A549 treated with DMSO at 1 μM for 4 hours (cell line): Measurements from ENCODE around the gene ACAP1. TPM values are rescaled to one million over a fixed set of nuclear protein-coding genes. Genes with fewer than 3 reads are reported as not detected.

Experiments used
- total RNA-seq: library from RNA; stranded (reverse); fragments of 200-300 nt; extraction: Qiagen RNA extraction; gene quantifications from 5 replicates; pipeline ENCODE4 v1.2.3, GENCODE V29; 2022; ENCODE audit warnings: low read depth

ACAP1 gene, protein sequence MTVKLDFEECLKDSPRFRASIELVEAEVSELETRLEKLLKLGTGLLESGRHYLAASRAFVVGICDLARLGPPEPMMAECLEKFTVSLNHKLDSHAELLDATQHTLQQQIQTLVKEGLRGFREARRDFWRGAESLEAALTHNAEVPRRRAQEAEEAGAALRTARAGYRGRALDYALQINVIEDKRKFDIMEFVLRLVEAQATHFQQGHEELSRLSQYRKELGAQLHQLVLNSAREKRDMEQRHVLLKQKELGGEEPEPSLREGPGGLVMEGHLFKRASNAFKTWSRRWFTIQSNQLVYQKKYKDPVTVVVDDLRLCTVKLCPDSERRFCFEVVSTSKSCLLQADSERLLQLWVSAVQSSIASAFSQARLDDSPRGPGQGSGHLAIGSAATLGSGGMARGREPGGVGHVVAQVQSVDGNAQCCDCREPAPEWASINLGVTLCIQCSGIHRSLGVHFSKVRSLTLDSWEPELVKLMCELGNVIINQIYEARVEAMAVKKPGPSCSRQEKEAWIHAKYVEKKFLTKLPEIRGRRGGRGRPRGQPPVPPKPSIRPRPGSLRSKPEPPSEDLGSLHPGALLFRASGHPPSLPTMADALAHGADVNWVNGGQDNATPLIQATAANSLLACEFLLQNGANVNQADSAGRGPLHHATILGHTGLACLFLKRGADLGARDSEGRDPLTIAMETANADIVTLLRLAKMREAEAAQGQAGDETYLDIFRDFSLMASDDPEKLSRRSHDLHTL
- total RNA-seq, result 3.9 to 7.6 TPM (median 4.2 TPM) in 5 replicates

DNA sequence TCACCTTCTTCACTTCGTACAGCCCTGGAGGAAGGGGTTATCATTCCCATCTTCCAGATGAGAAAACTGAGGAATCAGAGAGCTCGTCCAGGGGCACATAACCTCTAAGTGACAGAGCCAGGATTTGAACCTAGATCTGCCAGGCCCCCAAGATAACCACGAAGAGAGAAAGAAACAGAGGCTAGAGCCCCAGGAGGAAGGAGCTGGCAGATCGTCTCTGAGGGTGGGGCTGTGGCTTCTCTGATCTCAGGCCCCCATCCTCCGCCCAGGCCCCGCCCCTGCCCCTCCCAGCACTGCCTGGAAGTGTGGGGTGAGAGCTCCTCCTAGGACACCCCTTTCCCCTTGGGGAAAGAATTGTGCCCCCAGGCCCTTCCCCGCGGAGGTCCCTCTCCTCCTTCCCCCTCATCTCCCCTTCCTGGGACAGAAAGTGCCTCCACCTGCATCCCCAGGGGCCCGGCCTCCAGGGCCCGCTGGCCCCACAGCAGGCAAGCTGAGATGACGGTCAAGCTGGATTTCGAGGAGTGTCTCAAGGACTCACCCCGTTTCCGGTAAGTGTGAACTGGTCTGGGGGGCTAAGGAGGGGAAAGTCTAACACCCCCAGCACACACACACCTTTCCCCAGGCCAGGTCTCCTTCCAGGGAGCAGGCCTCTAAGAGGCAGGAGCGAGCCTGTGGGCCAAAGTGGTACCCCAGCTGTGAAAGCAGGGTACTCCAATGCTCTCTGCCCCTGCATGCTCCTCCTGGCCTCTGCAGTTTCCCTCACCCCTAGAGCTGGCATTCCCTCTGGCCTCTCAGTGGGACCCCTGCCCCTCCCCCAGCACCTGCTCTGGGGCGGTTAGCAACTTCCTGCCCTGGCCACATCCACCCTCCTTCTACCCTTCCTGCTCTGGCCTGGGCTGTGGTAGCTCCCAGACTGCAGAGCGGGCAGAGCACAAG, at the start of gene ACAP1:
TSS of gene ACAP1 (plus strand) at position 290 of the 936 bp plus-strand sequence. CDS start at position 496, 206 bp downstream.

DNA sequence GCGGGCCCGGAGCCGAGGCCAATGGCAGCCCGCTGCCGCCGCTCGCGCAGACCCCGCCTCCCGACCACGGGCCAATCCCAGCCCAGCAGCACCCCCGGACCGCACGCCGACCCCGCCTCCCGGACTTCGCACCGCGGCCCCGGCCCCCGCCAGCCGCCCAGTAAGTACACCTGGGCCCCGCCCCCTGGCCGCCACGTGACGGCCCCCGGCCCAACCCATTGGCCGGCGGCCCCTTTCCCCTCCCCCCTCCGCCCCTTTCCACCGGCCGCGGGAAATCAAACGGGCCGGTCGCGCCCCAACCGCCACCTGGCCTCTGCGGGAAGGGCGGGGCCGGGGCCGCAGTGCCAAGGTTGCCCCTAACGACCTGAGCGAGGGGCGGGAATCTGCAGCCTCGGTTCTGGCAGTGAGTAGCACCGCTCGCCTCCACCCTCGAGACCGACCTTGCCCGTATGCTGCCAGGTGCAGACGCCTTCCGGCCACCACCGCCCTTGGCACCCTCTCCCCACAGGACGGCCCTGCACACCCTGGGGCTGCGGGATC, 41.6 kb upstream of the ACAP1 start, which contains the start of gene YBX2:
TSS of gene YBX2 (minus strand) at position 26 of the 540 bp plus-strand sequence. CDS start 139 bp downstream, outside the sequence.

DNA sequence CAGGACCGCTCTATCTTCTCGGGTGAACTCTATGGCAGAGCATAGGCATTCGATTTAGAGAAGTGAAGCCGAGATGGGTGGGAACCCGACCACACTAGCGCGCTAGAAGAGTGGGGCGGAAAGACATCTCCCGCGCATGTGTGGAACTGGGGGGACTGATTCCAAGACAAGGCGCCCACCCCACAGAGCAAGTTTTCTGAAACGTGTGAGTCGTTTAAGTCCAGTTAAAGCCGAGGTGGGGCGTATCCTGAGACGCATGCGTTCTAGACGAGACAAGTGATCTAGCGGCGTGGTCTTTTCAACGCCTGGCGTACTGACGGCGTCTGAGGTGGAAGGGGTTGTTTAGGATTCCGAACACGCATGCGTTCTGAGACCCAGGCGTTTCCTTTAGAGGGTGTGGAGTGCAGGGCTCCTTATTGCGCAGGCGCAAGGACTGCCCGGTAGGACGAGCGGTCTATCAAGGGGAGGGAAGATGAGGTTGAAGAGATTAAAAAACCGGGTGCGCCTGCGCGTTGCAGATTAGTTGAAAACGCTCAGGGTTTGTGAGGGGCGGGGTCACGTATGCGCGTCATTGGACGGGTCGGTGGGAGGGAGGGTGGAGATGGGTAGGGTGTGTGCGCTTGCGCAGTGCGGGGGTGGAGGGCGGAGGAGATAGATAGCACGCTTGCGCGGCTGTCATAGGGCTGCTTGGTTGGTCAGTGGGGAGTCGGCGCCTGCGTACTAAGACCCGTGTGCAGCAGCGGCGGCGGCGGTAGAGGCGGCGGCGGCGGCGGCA, 29.2 kb upstream of the ACAP1 start, which contains the start of gene EIF5A:
TSS of gene EIF5A (plus strand) at position 718 of the 775 bp plus-strand sequence. CDS start 2,008 bp downstream, outside the sequence.

DNA sequence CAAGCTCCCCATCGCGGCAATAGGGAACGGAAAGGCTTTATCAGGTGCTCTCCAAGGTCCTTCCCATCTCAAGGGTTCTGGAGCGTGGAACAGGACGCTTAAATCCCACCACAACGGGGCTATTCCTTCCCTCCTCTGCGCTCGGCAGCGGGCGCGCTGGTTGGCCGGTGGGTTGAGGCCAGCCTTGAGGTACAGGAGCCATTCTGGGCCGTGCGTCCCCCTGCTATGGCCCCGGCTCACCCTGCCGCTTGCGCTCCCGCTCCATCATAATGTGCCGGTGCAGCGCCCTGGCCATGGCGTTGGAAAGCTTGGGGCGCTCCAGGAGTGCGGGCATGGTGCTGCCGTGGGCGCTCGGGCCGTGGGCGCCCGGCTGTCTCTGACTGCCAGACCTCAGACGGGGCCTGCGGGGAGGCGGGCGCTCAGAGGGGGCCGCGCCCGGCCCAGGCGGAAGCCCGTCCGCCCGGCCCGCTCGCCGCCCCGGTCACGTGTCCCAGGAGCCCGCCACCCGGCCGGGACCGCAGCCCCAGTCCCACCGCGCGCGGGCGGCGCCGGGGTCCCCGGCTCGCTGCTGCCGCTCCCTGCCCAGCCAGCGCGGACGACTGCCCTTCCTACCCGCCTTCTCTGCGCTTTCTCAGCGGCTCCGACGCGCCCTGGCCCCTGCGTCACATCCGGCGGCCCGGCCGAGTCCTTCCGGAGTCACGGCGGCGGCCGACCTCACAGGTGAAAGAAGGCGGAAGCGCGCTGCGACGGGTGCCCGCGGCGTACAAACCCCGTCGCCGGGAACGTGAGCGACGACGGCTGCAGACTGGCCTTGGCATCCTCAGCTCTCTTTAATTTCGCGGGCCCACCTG, 21.4 kb upstream of the ACAP1 start, which contains the start of gene GPS2:
TSS of gene GPS2 (minus strand) at position 642 of the 851 bp plus-strand sequence. CDS start at position 334, 308 bp downstream.

DNA sequence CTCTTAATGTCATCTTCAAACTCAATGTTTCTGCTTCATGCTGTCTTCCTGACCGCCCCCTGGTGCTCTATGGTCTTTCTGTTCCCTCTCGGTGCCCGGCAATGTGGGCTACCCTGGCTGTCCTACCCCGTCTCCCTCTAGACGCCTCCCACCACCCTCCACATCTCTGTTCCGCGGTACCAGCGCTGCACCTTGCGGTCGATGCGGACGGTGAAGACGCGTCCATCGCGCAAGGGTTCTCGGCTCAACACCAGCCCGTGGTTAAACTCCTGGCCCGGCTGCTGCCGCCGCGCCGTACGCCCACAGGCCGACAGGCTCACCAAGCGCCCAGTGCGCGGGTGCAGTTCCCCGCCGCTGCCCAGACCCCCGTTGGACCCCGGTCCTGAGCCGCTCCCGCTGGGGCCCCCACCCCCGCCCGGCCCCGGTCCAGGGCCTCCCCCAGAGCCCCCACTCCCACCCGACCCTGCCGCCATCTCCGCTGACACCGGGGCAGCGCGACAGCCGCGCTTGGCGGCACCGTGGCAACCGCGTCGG, 7.4 kb upstream of the ACAP1 start, which contains the start of gene NEURL4:
TSS of gene NEURL4 (minus strand) at position 496 of the 534 bp plus-strand sequence. CDS start at position 473, 23 bp downstream.

DNA sequence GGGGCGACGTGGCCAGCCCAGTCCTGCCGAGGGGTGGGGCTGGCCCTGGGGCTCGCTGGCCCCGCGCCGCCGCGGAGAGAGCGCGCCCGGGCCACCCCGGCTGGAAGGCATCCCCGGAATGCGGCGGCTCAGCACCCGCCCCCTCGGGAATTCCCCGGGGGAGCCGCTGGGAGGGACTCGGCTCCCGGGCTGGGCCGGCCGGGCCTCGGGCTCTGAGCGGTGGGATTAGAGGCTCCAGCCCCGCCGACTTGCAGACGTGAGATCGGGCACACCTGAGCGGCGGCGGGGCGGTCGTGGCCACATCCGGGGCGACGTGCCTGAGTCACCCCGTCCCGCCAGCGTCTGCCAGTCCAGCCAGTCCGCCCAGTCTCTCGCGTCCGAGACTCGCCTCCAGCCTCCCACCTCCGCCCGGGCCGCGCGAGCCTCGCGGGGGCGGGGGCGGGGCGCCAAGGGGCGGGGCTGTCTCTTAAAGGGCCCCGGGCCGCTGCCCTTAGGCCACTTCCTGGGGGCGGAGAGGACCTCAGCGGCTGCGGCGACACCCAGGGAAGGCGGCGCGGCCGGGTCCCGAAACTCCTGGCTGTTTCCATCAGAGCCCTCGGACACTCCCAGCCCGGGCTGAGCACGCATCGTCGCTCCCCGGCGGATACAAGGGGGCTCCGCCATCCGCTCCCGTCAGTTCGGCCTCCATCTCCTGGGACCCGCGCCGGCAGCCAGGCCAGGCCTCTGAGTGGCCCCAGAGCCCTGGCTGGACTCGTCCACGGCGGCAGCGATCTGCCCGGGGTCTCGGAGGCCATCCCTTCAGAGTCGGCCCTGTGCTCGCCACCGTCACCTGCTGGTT, 15.6 kb downstream of the ACAP1 start, which contains the start of gene KCTD11:
TSS of gene KCTD11 (plus strand) at position 498 of the 838 bp plus-strand sequence.

DNA sequence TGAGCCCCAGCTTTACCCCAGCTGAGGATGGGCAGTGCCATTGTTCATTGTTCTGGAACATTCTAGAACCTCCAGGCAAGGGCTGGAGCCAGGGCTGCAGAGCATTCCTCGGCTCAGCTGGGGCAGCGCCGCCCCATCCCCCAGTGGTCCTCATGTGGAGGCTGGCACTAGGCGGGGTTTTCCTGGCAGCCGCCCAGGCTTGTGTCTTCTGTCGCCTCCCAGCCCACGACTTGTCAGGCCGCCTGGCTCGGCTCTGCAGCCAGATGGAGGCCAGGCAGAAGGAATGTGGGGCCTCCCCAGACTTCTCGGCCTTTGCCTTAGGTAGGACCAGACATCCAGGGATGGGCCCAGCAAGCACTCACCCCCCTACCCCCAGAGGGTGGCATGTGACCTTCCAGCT, 18.7 kb downstream of the ACAP1 start, which contains the start of gene TMEM95:
TSS of gene TMEM95 (plus strand) at position 104 of the 400 bp plus-strand sequence. CDS start at position 153, 49 bp downstream.

DNA sequence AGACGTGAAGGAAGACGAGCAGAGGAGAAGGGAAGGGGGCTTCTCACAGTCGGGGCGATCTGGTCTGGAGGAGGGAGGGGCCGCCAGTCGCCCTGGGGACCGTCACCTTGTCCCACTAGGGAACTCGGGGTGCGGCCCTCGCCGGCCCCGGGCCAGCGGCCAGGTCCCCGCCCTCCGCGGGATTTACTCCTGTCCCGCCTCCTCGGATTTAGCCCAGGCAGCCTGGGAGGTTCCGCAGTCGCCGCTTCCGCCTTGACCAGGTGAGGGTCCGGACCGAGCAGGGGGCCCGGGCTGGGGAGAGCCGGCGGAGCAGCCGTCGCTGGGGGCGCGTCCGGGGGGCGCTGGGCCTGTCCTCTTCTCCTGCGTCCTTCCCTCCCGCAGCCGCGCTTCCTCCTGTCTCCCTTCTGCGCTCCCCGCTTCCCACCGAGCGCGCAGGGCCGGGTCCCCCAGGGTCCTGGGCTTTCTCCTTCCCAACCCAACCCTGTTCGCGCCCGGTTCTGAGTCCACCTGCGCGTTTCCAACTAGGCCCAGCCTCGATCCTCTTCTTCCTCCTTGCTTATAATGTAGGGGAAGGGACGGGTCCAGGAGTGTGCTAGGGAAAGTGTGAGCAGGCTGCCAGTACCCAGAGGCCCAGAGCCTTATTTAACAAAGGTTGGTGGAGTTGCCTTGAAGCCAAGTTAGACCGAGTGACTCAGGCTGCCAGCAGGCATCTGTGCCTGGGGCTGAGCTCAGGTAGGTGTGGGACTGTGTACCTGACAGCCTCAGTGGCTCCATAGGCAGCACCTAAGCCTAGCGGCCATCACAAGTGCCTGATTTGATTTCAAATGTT, 44.7 kb downstream of the ACAP1 start, which contains the start of gene TNK1:
TSS of gene TNK1 (plus strand) at position 235 of the 829 bp plus-strand sequence. CDS start 1,838 bp downstream, outside the sequence.

DNA sequence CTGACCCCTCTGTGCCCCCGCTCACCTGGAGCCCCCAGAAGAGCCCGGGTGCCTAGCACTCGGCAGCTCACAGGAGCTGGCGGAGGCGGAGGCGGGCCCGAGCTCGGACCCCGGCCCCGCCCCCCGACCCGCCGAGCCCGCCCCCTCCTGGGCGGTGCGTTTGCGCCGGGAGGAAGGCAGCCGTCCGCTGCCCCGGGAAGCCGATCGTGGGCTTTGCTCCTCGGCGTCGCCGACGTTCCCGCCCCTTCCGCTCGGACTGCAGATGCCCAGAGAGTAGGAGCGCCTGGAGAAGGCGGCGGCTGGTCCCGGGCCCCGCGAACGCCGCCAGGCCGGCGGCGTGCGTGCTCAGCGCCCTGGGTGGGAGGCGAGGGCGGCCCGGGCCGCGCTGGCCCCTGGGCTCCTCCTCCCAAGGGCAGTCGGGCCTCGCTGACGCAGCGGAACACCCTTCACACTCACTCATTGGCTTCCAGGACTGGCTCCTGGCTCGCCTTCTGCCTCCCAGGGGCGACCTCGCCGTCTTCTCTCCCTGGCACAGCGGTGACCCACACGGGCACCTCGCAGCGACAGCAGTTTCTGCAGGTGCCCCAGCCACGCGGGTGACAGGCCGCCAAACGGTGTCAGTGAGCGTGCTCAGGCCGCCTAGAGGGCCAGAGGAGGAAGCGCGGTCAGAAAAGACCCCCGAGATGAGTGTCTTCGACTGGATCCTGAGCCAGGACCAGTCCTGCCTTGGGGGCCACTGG, 58.3 kb downstream of the ACAP1 start, which contains the start of gene PLSCR3:
TSS of gene PLSCR3 (minus strand) at position 74 of the 740 bp plus-strand sequence. CDS start 415 bp downstream, outside the sequence.

Other genes with a start within 250 kb of the ACAP1 start
- 0.07 to 0.19 TPM in 2 of 5 replicates, not detected in the others for gene ASGR2, start 221.7 kb upstream of the ACAP1 start, total RNA-seq
- gene ASGR1, start 157.2 kb upstream of the ACAP1 start, total RNA-seq, result 1.1 to 1.7 TPM (median 1.2 TPM) in 5 replicates
- gene DLG4, start 116.7 kb upstream of the ACAP1 start, total RNA-seq, result 7.3 to 9.7 TPM (median 8.5 TPM) in 5 replicates
- 339 to 466 TPM (median 425 TPM) in 5 replicates for gene ACADVL, start 116.6 kb upstream of the ACAP1 start, total RNA-seq
- 31.4 to 43.0 TPM (median 35.3 TPM) in 5 replicates for gene DVL2, start 102.0 kb upstream of the ACAP1 start, total RNA-seq
- 90.3 to 102 TPM (median 93.3 TPM) in 5 replicates for gene PHF23, start 97.1 kb upstream of the ACAP1 start, total RNA-seq
- gene GABARAP, start 94.1 kb upstream of the ACAP1 start, total RNA-seq, result 605 to 729 TPM (median 704 TPM) in 5 replicates
- gene CTDNEP1, start 84.8 kb upstream of the ACAP1 start, total RNA-seq, result 208 to 246 TPM (median 226 TPM) in 5 replicates
- gene ELP5, start 84.3 kb upstream of the ACAP1 start, total RNA-seq, result 116 to 129 TPM (median 124 TPM) in 5 replicates
- 0.63 to 0.91 TPM (median 0.76 TPM) in 5 replicates for gene CLDN7, start 74.1 kb upstream of the ACAP1 start, total RNA-seq
- gene SLC2A4, start 54.8 kb upstream of the ACAP1 start, total RNA-seq, result 0.13 to 0.27 TPM (median 0.16 TPM) in 5 replicates
- gene YBX2, start 41.9 kb upstream of the ACAP1 start, total RNA-seq, result 0.40 to 0.60 TPM (median 0.53 TPM) in 5 replicates
- 1,614 to 1,831 TPM (median 1,704 TPM) in 5 replicates for gene EIF5A, start 28.9 kb upstream of the ACAP1 start, total RNA-seq
- 75.1 to 106 TPM (median 95.2 TPM) in 5 replicates for gene GPS2, start 21.2 kb upstream of the ACAP1 start, total RNA-seq
- gene NEURL4, start 7.2 kb upstream of the ACAP1 start, total RNA-seq, result 27.1 to 33.9 TPM (median 31.9 TPM) in 5 replicates
- gene KCTD11, start 15.6 kb downstream of the ACAP1 start, total RNA-seq, result 12.5 to 15.9 TPM (median 13.7 TPM) in 5 replicates
- gene TMEM95, start 18.6 kb downstream of the ACAP1 start, total RNA-seq, result not detected in 5 replicates
- 1.3 to 1.8 TPM (median 1.6 TPM) in 5 replicates for gene TNK1, start 44.6 kb downstream of the ACAP1 start, total RNA-seq
- 34.1 to 39.8 TPM (median 34.4 TPM) in 5 replicates for gene PLSCR3, start 58.0 kb downstream of the ACAP1 start, total RNA-seq
- 181 to 226 TPM (median 200 TPM) in 5 replicates for gene TMEM256, start 67.6 kb downstream of the ACAP1 start, total RNA-seq
- gene NLGN2, start 71.3 kb downstream of the ACAP1 start, total RNA-seq, result 15.4 to 21.5 TPM (median 18.0 TPM) in 5 replicates
- 0.08 TPM in 1 of 5 replicates, not detected in the others for gene SPEM1, start 83.8 kb downstream of the ACAP1 start, total RNA-seq
- gene SPEM2, start 89.1 kb downstream of the ACAP1 start, total RNA-seq, result 0.07 TPM in 1 of 5 replicates, not detected in the others
- 0.03 TPM in 2 of 5 replicates, not detected in the others for gene SPEM3, start 92.3 kb downstream of the ACAP1 start, total RNA-seq
- 10.3 to 13.9 TPM (median 12.1 TPM) in 5 replicates for gene TMEM102, start 98.9 kb downstream of the ACAP1 start, total RNA-seq
- gene FGF11, start 103.0 kb downstream of the ACAP1 start, total RNA-seq, result 0.86 to 1.3 TPM (median 1.1 TPM) in 5 replicates
- gene CHRNB1, start 108.5 kb downstream of the ACAP1 start, total RNA-seq, result 5.4 to 7.8 TPM (median 7.1 TPM) in 5 replicates
- gene ZBTB4, start 143.1 kb downstream of the ACAP1 start, total RNA-seq, result 21.4 to 26.2 TPM (median 24.4 TPM) in 5 replicates
- not detected in 5 replicates for gene SLC35G6, start 144.9 kb downstream of the ACAP1 start, total RNA-seq
- gene POLR2A, start 147.8 kb downstream of the ACAP1 start, total RNA-seq, result 69.1 to 95.1 TPM (median 80.5 TPM) in 5 replicates
- gene TNFSF12, start 212.5 kb downstream of the ACAP1 start, total RNA-seq, result 8.4 to 13.8 TPM (median 11.7 TPM) in 5 replicates
- gene TNFSF13, start 222.2 kb downstream of the ACAP1 start, total RNA-seq, result 0.53 to 0.94 TPM (median 0.70 TPM) in 5 replicates
- 90.8 to 107 TPM (median 105 TPM) in 5 replicates for gene SENP3, start 225.4 kb downstream of the ACAP1 start, total RNA-seq
- 31.9 to 41.8 TPM (median 37.0 TPM) in 5 replicates for gene CD68, start 243.1 kb downstream of the ACAP1 start, total RNA-seq
- gene MPDU1, start 247.3 kb downstream of the ACAP1 start, total RNA-seq, result 117 to 176 TPM (median 130 TPM) in 5 replicates